Loucy (cell line): ENCODE measurements around the gene APOL6.

Experiments used
- H2AFZ ChIP-seq: fragments of 200-600 bp; sonication (generic); 2 replicates; pipeline ENCODE4 v1.6.0; 2016; ENCODE audit warnings: antibody characterized with exemption, mild to moderate bottlenecking, low read length, moderate library complexity
- H3F3A ChIP-seq: fragments of 200-600 bp; 2 replicates; pipeline ENCODE4 v1.6.0; 2016; ENCODE audit warnings: antibody characterized with exemption, low read depth, mild to moderate bottlenecking
- H3K27me3 ChIP-seq: fragments of 200-600 bp; sonication (generic); 2 replicates; pipeline ENCODE4 v1.6.1; 2014; ENCODE audit warnings: low read length, mild to moderate bottlenecking; ENCODE audit not compliant: insufficient read depth, poor library complexity, severe bottlenecking
- H3K36me3 ChIP-seq: fragments of 200-600 bp; sonication (generic); 2 replicates; pipeline ENCODE4 v1.6.1; 2016; ENCODE audit warnings: low read length; ENCODE audit not compliant: insufficient read depth
- H3K4me1 ChIP-seq: fragments of 200-600 bp; sonication (generic); 2 replicates; pipeline ENCODE4 v1.5.1; 2014; ENCODE audit warnings: low read length, mild to moderate bottlenecking; ENCODE audit not compliant: insufficient read depth, poor library complexity, severe bottlenecking
- H3K4me2 ChIP-seq: fragments of 200-600 bp; sonication (generic); 2 replicates; pipeline ENCODE4 v1.6.0; 2014; ENCODE audit warnings: antibody characterized with exemption, low read length, low read depth, mild to moderate bottlenecking; ENCODE audit not compliant: poor library complexity, severe bottlenecking
- H3K4me3 ChIP-seq: fragments of 200-600 bp; sonication (generic); 2 replicates; pipeline ENCODE4 v1.5.1; 2014; ENCODE audit warnings: low read length, mild to moderate bottlenecking, mixed read lengths; ENCODE audit not compliant: poor library complexity, severe bottlenecking
- H3K79me2 ChIP-seq: fragments of 200-600 bp; sonication (generic); 2 replicates; pipeline ENCODE4 v1.6.1; 2014; ENCODE audit warnings: low read length; ENCODE audit not compliant: insufficient read depth
- H3K9ac ChIP-seq: fragments of 200-600 bp; sonication (generic); 2 replicates; pipeline ENCODE4 v1.6.0; 2014; ENCODE audit warnings: mild to moderate bottlenecking, low read depth, low read length, moderate library complexity; ENCODE audit not compliant: poor library complexity, severe bottlenecking
- H3K9me2 ChIP-seq: fragments of 200-600 bp; sonication (generic); replicated peaks from 2 replicates; pipeline ENCODE4 v1.6.1; 2016; ENCODE audit warnings: low read depth, low read length, mixed read lengths
- H3K9me3 ChIP-seq: fragments of 200-600 bp; sonication (generic); 2 replicates; pipeline ENCODE4 v1.6.1; 2014; ENCODE audit warnings: mild to moderate bottlenecking, antibody characterized with exemption, low read length, low read depth; ENCODE audit not compliant: insufficient read depth
- H4K20me1 ChIP-seq: fragments of 200-600 bp; sonication (generic); 2 replicates; pipeline ENCODE4 v1.6.0; 2014; ENCODE audit warnings: antibody characterized with exemption, low read length, mild to moderate bottlenecking; ENCODE audit not compliant: insufficient read depth, poor library complexity, severe bottlenecking
- CTCF ChIP-seq: fragments of 200-600 bp; sonication (generic); conservative IDR thresholded peaks from 2 replicates; pipeline ENCODE4 v1.5.1; 2014; ENCODE audit warnings: mild to moderate bottlenecking, antibody characterized with exemption, low read length
- EZH2phosphoT487 ChIP-seq: fragments of 200-600 bp; IDR thresholded peaks from 2 replicates; pipeline ENCODE4 v1.6.1; 2018; ENCODE audit warnings: antibody characterized with exemption, mild to moderate bottlenecking, moderate library complexity, borderline replicate concordance

Gene APOL6

DNA sequence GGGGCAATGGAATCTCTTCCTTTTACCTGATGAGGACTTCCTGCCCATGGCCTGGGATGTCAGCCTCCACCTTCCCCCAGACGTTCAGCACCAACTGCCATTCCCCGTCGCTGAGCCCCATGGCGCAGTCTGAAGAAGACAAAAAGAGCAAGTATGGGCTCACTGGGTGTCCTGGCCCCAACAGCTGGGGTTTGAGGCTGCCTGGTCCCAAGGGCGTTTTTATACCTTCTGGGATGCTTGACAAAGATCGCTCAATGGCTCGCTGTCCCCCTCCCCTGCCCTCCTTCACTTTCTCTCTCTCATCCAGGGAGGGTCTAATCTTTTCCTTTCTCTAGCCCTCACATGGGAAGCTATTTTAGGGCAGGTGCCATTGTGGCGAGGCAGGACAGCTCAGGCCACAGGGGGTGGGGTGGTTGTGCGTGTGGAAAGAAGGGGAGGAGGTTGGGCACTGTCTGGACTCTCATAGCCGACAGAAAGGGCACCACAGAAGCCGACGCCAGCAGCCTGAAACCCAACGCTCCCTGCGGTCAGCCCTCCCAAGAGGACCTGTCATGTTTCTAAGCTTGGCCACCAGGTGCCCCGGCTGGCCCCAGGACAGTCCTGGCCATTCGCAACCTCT, 31.0 kb upstream of the APOL6 start, which contains the start of gene MB:
Gene MB, minus strand, starts transcription at position 193 of the 619 bp plus-strand sequence. Its CDS starts 72 bp downstream, at position 121.
- Histone ChIP-seq H3K4me2 (peak within 1 kb of the TSS; percentile 76), H3K79me2 (no peaks in the 10 kb centered on the region), H3F3A (peaks cover 4% of the 10 kb centered on the region; the same call in 1 of the 2 replicates), H3K36me3 (no peaks in the 10 kb centered on the region), H3K27me3 (no peaks in the 10 kb centered on the region), H3K4me1 (peaks cover 66% of the 10 kb centered on the region), H2AFZ (no peak within 1 kb of the TSS), H3K4me3 (peak within 1 kb of the TSS; percentile 53), H3K9me3 (no peaks in the 10 kb centered on the region), H3K9ac (peak within 1 kb of the TSS; percentile 51), H4K20me1 (no peaks in the 10 kb centered on the region), H3K9me2 (no peaks in the 10 kb centered on the region)
- TF ChIP-seq CTCF: no peak
- TF ChIP-seq EZH2phosphoT487: no peak

DNA sequence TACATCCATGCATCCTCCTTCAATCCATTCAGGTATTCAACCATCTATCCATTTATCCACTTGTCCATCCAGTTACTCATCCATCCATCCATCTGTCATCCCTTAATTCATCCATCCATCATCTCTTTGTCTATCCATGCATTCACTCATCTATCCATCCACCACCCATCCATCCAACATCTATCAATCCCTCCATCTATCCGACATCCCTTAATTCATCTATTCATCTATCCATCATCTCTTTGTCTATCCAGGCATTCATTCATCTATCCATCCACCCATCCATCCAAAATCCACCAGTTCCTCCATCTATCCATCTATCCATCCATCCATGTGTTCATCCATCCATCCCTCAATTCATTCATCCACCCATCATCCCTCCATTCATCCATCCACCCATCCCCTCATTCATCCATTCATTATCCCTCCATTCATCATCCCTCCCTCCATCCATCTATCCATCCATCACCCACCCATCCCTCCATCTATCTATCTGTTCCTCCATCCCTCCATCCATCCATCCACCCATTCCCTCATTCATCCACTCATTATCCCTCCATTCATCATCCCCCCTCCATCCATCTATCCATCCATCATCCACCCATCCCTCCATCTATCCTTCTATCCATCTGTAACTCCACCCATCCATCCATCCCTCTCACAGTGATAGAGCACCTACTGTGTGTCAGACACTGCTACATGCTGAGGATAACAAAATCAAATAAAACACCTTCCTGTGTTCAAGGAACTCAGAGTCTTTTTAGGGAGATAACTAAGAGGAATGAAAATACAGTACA, 29.6 kb upstream of the APOL6 start:
- no peaks in the 10 kb centered on the region for H3K27me3 ChIP-seq
- H3F3A ChIP-seq: no peaks in the 10 kb centered on the region
- H3K9me3 ChIP-seq: no peaks in the 10 kb centered on the region

More for the DNA sequence above, 29.6 kb upstream of the APOL6 start:
- H3K79me2 ChIP-seq: no peaks in the 10 kb centered on the region
- no peak overlapping the region for H2AFZ ChIP-seq
- H3K4me1 ChIP-seq: peaks cover 66% of the 10 kb centered on the region
- no peak overlapping the region for H3K9ac ChIP-seq
- no peak overlapping the region for H3K4me3 ChIP-seq
- no peaks in the 10 kb centered on the region for H4K20me1 ChIP-seq
- TF ChIP-seq EZH2phosphoT487 (no peak), CTCF (no peak)
- peak overlapping the region; percentile 31 for H3K4me2 ChIP-seq
- no peaks in the 10 kb centered on the region for H3K9me2 ChIP-seq
- H3K36me3 ChIP-seq: no peaks in the 10 kb centered on the region
